HG02943 (cell line): Measurements from ENCODE around the gene HK2.
"Not testable (repeated sequence)": the region's sequence is repeated elsewhere in the genome, so short reads cannot be mapped to it uniquely, and the experiment has no call there.

Source experiments
- ATAC-seq: cut with Tn5 transposase; IDR thresholded peaks from one replicate; pipeline ENCODE4 v1.9.1; 2021; ENCODE audit warnings: mild to moderate bottlenecking, low read depth, moderate library complexity; ENCODE audit not compliant: unreplicated experiment

HK2 gene

DNA sequence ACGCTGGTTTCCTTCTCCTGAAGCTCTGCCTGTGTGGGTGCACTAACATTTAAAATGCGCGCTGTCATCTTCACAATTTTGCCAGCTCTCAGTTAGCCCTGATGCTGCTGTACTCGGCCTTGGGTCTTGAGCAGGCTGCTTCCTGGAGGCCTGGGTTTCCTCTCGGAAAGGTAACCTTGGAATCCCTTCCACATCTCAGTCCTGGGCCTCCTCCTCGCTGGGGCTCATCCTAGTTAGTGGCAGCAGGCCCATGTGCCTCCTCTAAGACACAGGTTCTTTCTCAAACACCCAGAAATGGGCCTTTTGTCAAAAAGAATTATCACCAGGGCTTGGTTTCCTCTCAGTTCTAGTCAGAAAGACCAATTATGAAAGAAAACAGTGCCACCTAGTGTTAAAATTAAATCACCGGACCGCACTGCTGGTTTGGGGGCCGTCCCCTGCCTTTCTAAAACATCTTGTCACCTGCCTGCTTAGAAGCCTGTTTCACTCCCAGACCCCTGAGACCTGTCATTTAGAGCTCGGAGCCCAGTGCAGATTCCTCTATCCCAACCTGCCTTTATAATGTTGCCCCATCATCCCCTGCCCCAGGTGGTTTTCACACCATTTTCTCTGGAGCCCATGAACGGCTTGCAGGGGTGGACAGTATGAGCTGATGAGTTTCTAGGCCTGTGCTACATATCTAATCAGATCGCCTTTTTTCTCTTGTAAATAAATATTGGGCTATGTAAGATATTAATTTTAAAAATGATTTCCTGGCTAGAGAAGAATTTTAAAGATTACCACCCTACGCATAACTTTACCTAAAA is 42.4 kb downstream of the HK2 start:
- peak; percentile 68 for ATAC-seq

GRCh38 chr2:74877376-74877775 is 43.4 kb downstream of the HK2 start:
- no peak for ATAC-seq

- no peak for ATAC-seq
These were observed 44.0 kb downstream of the HK2 start for GRCh38 chr2:74877781-74878433.

- no peak for ATAC-seq
These were observed 44.6 kb downstream of the HK2 start for GRCh38 chr2:74878551-74878950.

DNA sequence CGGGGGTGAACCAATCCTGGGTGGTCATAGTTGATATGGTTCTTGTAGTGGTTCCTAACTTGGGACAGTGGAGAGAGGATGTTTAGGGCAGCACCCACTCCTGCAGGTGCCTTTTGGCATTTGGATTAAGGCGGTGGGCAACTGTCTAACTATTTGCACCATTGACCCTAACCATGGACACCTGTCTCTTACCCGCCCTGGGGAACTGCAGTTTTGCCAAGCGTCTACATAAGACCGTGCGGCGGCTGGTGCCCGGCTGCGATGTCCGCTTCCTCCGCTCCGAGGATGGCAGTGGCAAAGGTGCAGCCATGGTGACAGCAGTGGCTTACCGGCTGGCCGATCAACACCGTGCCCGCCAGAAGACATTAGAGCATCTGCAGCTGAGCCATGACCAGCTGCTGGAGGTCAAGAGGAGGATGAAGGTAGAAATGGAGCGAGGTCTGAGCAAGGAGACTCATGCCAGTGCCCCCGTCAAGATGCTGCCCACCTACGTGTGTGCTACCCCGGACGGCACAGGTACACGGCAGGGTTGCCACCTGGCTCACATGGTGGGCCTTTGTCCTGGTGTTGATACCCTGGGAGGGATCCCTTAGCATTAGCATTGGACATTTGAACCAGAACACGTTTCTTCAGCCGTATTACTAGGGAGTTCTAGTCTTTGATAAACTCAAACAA is 46.3 kb downstream of the HK2 start:
- ATAC-seq, result no peak

- no peak for ATAC-seq
These were observed 47.2 kb downstream of the HK2 start for GRCh38 chr2:74881176-74881575.

DNA sequence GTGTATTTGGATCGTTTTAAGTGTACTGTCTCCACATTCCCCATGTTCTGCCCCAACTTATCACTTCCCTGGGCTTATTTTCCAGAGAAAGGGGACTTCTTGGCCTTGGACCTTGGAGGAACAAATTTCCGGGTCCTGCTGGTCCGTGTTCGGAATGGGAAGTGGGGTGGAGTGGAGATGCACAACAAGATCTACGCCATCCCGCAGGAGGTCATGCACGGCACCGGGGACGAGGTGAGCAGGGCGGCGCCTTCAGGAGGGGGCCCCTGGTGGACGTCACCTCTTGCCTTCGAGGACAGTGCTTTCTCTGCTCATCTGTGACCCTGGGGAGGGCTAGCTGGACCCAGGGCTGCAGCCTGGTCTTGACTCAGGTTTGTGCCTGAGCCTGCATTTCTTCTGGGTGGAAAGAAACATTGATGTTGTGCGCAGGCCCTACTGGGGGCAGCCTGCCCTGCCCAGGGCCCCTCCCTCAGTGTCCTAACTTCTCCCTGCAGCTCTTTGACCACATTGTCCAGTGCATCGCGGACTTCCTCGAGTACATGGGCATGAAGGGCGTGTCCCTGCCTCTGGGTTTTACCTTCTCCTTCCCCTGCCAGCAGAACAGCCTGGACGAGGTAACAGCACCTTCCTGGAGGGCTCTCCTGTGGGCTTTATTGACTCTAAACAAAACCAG is 47.8 kb downstream of the HK2 start:
- ATAC-seq, result no peak

DNA sequence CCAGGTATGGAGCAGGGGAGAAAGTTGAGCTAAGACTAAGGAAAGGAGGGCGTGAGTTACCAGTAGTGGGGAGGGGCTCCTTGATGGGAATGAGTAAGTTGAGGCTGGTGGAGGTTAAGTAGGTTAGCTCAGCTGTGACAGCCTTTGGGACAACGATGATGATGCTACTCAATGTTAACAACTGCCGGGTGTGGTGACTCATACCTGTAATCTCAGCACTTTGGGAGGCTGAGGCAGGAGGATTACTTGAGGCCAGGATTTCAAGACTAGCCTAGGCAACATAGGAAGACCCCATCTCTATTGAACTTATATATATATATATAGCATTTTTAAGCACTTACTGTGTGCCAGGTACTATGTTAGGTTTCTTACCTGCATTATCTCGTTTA is 48.4 kb downstream of the HK2 start:
- no peak for ATAC-seq

GRCh38 chr2:74883011-74883410 is 49.1 kb downstream of the HK2 start:
- ATAC-seq, result no peak

GRCh38 chr2:74884118-74884762 is 50.3 kb downstream of the HK2 start:
- ATAC-seq, result no peak

- ATAC-seq, result no peak
These were observed 50.9 kb downstream of the HK2 start for GRCh38 chr2:74884866-74885265.

- ATAC-seq, result no peak
These were observed 52.3 kb downstream of the HK2 start for GRCh38 chr2:74886251-74886650.

GRCh38 chr2:74886811-74887210 is 52.9 kb downstream of the HK2 start:
- ATAC-seq, result no peak

- no peak for ATAC-seq
These were observed 53.6 kb downstream of the HK2 start for GRCh38 chr2:74887445-74887951.

DNA sequence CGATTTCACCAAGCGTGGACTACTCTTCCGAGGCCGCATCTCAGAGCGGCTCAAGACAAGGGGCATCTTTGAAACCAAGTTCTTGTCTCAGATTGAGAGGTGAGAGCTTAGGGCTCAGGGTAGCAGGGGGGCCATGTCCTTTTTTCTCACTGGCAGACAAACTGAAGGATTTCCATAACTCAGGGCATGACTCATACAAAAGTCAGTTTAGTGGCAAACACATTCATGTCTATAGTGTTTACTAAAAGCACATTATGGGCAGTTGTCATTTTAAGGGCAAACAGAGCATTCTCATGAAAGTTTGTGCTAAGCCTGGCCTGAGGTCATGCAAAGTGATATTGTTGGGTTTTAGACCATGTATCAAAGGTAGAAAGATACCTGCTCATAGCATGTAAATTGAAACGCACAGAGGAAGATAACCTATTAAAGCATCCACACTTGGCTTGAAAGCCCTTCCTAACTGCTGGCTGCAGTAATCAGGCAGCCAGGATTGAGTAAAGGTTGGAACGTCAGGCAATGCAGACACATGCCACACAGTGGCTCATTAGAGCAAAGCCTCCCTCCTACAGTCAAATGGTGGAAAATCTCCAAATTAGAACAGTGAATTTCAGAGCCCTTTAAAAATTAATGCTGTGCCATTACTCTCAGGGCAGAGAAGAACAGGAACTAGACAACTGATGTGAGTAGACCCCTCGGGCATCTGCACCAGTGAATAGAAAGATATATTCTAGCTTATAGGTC is 54.2 kb downstream of the HK2 start:
- no peak for ATAC-seq

DNA sequence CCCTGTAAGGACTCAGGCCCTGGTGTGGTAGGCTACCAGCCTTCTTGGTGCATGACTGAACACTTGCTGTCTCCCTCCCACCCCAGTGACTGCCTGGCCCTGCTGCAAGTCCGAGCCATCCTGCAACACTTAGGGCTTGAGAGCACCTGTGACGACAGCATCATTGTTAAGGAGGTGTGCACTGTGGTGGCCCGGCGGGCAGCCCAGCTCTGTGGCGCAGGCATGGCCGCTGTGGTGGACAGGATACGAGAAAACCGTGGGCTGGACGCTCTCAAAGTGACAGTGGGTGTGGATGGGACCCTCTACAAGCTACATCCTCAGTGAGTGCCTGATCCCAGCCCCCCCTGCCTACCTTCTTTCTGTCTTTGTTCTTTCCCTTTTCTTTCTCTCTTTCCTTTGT is 55.2 kb downstream of the HK2 start:
- ATAC-seq, result no peak

DNA sequence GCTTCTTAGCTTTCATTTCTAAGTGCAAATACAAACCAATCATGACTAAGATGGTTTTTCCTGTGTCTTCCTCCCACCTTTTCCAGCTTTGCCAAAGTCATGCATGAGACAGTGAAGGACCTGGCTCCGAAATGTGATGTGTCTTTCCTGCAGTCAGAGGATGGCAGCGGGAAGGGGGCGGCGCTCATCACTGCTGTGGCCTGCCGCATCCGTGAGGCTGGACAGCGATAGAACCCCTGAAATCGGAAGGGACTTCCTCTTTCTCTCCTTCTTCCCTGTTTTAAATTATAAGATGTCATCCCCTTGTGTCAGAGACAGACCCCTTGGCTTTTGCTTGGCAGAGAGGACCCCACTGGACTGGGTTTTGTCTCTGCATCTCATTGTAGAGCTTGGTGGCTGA is 56.8 kb downstream of the HK2 start:
- ATAC-seq, result no peak

- ATAC-seq, result no peak
These were observed 57.3 kb downstream of the HK2 start for GRCh38 chr2:74891136-74891764.

GRCh38 chr2:74891816-74892215 is 57.9 kb downstream of the HK2 start:
- ATAC-seq, result not testable (repeated sequence)
